ENCODE results near the gene HNF4A. TPM values are rescaled to one million over a fixed set of nuclear protein-coding genes. Genes with fewer than 3 reads are reported as not detected.

Gene HNF4A
- total and polyA plus RNA-seq, 2 of the 4 experiments (the other 2 are of a cell fraction): not detected

DNA sequence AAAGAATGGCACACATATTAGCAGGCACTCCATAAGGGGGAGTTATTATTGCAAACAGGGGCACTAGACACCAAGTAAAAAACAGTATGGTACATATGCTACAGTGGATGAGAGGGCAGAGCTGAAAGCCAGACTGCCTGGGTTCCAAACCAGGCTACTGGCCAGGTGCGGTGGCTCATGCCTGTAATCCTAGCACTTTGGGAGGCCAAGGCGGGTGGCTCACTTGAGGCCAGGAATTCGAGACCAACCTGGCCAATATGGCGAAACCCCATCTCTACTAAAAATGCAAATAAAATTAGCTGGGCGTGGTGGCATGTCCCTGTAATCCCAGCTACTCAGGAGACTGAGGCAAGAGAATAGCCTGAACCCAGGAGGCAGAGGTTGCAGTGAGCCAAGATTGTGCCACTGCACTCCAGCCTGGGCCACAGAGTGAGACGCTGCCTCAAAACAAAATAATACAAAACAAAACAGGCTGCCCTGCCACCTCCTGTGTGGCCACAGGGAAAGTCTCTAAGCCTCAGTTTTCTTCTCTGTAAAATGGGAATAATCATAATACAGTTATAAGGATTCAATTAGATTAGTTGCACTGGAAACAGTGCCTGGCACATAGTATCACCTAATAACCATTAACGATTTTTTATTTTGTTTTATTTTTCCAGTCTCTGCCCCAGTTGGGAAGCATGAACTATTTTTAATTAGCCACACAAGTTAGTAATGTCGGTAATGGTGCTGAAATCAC lies 112.7 kb downstream of the HNF4A start:
- no CpG with 5 or more reads among the region's 8 CpGs for WGBS, 2 experiments (ENCODE audit: extremely low coverage in 2 of 2, insufficient read length in 1 of 2)
- no peaks in the 10 kb centered on the region for H3K36me3 ChIP-seq (ENCODE audit: control insufficient read depth, insufficient read depth, low read length)
- H4K20me1 ChIP-seq (ENCODE audit: insufficient read depth, low read length): no peaks in the 10 kb centered on the region
- BruUV-seq (replicated peaks): no TSS peak
- no peak overlapping the region for H3K56ac ChIP-seq (ENCODE audit: extremely low read depth, insufficient read depth, low read length)
- in situ Hi-C loops (cut with MboI; ENCODE audit: low sequenced_read_pairs): no loop called here
- intact Hi-C loops (cut with micrococcal nuclease): no loop called here
- H3K9me1 ChIP-seq (ENCODE audit: insufficient read depth, low read length): no peaks in the 10 kb centered on the region
- no peak overlapping the region for H2AFZ ChIP-seq (replicated peaks; ENCODE audit: low read length, poor library complexity)
- no peak overlapping the region for H3K4me3 ChIP-seq (ENCODE audit: insufficient read depth, low read depth, low read length)
- no peak overlapping the region for H3K18ac ChIP-seq (ENCODE audit: low read depth, low read length)
- H3K23ac ChIP-seq (ENCODE audit: low read depth, low read length): no peak overlapping the region
- no peak overlapping the region for H4K91ac ChIP-seq (ENCODE audit: insufficient read depth, low read depth, low read length)
- H3K4me1 ChIP-seq (ENCODE audit: control insufficient read depth, insufficient read depth, low read length): no peaks in the 10 kb centered on the region
- dilution Hi-C loops (cut with HindIII; ENCODE audit: low sequenced_read_pairs, unreplicated experiment): loop anchor here (10.0 kb wide), 1 partner anchor 73 kb away; no protein-coding TSS in a partner anchor
- no peak overlapping the region for H2BK120ac ChIP-seq (ENCODE audit: low read depth, low read length)
- no peak overlapping the region for H3K4ac ChIP-seq (ENCODE audit: low read depth, low read length)
- H4K5ac ChIP-seq (ENCODE audit: low read depth, low read length): no peak overlapping the region
- H3K79me1 ChIP-seq (ENCODE audit: low read depth in 1 of 2, low read length in 2 of 2): no peaks in the 10 kb centered on the region
- ATAC-seq (ENCODE audit: low read depth): no peak
- CTCF ChIA-PET: no interaction called here
- no peak overlapping the region for H2BK15ac ChIP-seq (ENCODE audit: low read depth, low read length)
- H3K9me3 ChIP-seq (ENCODE audit: control insufficient read depth, insufficient read depth, low read length): no peaks in the 10 kb centered on the region
- POLR2A ChIA-PET (ENCODE audit: unreplicated experiment): no interaction called here
- H3K14ac ChIP-seq (replicated peaks; ENCODE audit: low read depth, low read length): no peak overlapping the region
- H2AK5ac ChIP-seq (ENCODE audit: low read depth, low read length): no peak overlapping the region
- H3K27me3 ChIP-seq (ENCODE audit: control insufficient read depth, insufficient read depth, low read length): peaks cover 32% of the 10 kb centered on the region
- TF ChIP-seq BHLHE40 (IDR thresholded peaks at IDR 0.05; ENCODE audit: low read depth, low read length) (no peak), CEBPB (IDR thresholded peaks at IDR 0.05; ENCODE audit: low read depth, low read length) (no peak), MAFK (IDR thresholded peaks at IDR 0.05; ENCODE audit: low read depth, low read length) (no peak), NFE2L2 (IDR thresholded peaks at IDR 0.05; ENCODE audit: low read depth, low read length) (no peak)
- DNase-seq: no peak
- no peak overlapping the region for H2BK5ac ChIP-seq (ENCODE audit: low read depth, low read length, poor library complexity, severe bottlenecking)
- no peak overlapping the region for H3K4me2 ChIP-seq (ENCODE audit: low read depth, low read length)
- no peak overlapping the region for H3K27ac ChIP-seq (ENCODE audit: insufficient read depth, low read length)
- H4K8ac ChIP-seq (ENCODE audit: low read depth in 2 of 2, low read length in 2 of 2): no peak overlapping the region
- H2AK9ac ChIP-seq (replicated peaks; ENCODE audit: low read depth, low read length, poor library complexity): no peak overlapping the region
- no peak overlapping the region for H3K9ac ChIP-seq (ENCODE audit: low read depth, low read length)
- no peak overlapping the region for H2BK20ac ChIP-seq (ENCODE audit: low read depth, low read length)
